GM12874 (cell line): ENCODE results near the gene FAM219A.

Source experiments
- CTCF ChIP-seq: IDR thresholded peaks from 2 replicates; pipeline ENCODE4 v1.5.1; 2011; ENCODE audit warnings: low read depth, mild to moderate bottlenecking, control low read depth, low read length, moderate library complexity; ENCODE audit not compliant: insufficient read depth

Gene FAM219A

GRCh38 chr9:34502471-34502870 lies 44.1 kb upstream of the FAM219A start:
- TF ChIP-seq CTCF: no peak

GRCh38 chr9:34501889-34502425 lies 43.6 kb upstream of the FAM219A start:
- no peak for TF ChIP-seq CTCF

GRCh38 chr9:34501372-34501771 lies 43.0 kb upstream of the FAM219A start:
- no peak for TF ChIP-seq CTCF

GRCh38 chr9:34500623-34501267 lies 42.4 kb upstream of the FAM219A start:
- TF ChIP-seq CTCF: peak; percentile 95

GRCh38 chr9:34499076-34499475 lies 40.7 kb upstream of the FAM219A start:
- no peak for TF ChIP-seq CTCF

GRCh38 chr9:34498553-34498952 lies 40.2 kb upstream of the FAM219A start:
- no peak for TF ChIP-seq CTCF

GRCh38 chr9:34496149-34496712 lies 37.9 kb upstream of the FAM219A start:
- TF ChIP-seq CTCF: no peak
